Gastrocnemius medialis (tissue), 4 donors: ENCODE data around the gene RBM6.

Experiments used
- POLR2A ChIP-seq, 2 donors: fragments of 450-650 bp; IDR thresholded peaks; one replicate each; pipeline ENCODE4 v1.6.1; 2017; ENCODE audit warnings: antibody characterized with exemption in 2 of 2, mild to moderate bottlenecking in 2 of 2, moderate library complexity in 2 of 2
- TF ChIP-seq, protein P1 (sequence below), 5 experiments: fragments of 450-650 bp in 3 of 5; fragments of 200-600 bp in 2 of 5; sonication (generic) in 2 of 5; IDR thresholded peaks in 4 of 5; conservative IDR thresholded peaks in 1 of 5; 1 replicate in 4 of 5; 2 replicates in 1 of 5; pipeline ENCODE4 v1.5.1; 2016 to 2019; ENCODE audit warnings: antibody characterized with exemption in 5 of 5, mild to moderate bottlenecking in 3 of 5, moderate library complexity in 3 of 5

DNA sequence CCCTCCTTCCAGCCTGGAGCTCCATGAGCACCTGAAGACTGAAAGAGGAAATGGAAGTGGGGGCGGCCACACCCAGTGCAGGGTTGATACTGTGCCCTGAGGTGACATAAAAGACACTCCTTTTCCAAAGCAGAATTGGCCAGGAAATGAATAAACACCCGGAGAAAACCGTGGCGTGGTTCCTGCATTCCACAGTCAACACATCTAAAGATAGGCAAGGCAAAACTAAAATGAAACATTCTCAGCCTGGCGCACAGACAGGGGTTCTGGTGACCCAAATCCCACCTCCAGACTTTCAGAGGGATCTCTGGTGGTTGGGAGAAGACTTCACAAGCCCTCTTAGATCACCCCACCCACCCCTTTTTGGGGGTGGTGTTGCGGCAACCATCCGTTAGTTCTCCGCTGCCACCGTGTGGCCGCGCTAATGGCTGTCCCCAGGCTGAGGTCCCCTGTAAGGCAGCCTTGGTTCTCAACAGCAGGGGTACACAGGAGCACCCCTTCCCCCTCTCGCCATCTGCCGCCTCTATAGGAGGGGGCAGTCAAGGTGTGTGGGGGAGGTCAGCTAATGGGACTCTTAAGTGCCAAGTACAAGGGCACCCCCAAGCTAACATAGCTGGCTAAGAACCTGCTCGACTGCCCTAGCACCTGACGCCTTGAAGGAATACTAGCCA lies 33.7 kb upstream of the RBM6 start:
- TF ChIP-seq, protein P1, sequence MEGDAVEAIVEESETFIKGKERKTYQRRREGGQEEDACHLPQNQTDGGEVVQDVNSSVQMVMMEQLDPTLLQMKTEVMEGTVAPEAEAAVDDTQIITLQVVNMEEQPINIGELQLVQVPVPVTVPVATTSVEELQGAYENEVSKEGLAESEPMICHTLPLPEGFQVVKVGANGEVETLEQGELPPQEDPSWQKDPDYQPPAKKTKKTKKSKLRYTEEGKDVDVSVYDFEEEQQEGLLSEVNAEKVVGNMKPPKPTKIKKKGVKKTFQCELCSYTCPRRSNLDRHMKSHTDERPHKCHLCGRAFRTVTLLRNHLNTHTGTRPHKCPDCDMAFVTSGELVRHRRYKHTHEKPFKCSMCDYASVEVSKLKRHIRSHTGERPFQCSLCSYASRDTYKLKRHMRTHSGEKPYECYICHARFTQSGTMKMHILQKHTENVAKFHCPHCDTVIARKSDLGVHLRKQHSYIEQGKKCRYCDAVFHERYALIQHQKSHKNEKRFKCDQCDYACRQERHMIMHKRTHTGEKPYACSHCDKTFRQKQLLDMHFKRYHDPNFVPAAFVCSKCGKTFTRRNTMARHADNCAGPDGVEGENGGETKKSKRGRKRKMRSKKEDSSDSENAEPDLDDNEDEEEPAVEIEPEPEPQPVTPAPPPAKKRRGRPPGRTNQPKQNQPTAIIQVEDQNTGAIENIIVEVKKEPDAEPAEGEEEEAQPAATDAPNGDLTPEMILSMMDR (IDR thresholded peaks at IDR 0.05 in 4 of 5, conservative IDR thresholded peaks at IDR 0.05 in 1 of 5) = peak; percentile 31 to 66 (median 55)
- no peak for TF ChIP-seq POLR2A (IDR thresholded peaks at IDR 0.05)
